AG04449 (cell line): ENCODE results near the gene SHROOM1.
A peak's percentile ranks its signal among the peaks of the same experiment; 100 is the strongest.

Experiments used
- CTCF ChIA-PET: fragments of 350-600 bp; formaldehyde crosslinking; extraction: SDS; loops from one replicate; lab custom pipeline; 2021; ENCODE audit warnings: antibody characterized with exemption; lab: Yijun Ruan, JAX
- POLR2A ChIA-PET: fragments of 400-600, 350-600 bp; formaldehyde crosslinking; extraction: SDS; loops from one replicate; lab custom pipeline; 2020; ENCODE audit warnings: antibody characterized with exemption, inconsistent platforms; lab: Yijun Ruan, JAX
- DNase-seq: peaks from one replicate; pipeline ENCODE4 v3.0.0-alpha.2; 2010; ENCODE audit warnings: low read depth, low spot score
- H3K4me3 ChIP-seq: 2 replicates; pipeline ENCODE4 v1.5.1; 2011; ENCODE audit warnings: low read depth, mild to moderate bottlenecking, control low read depth, low read length
- TF ChIP-seq, protein P1 (sequence below): IDR thresholded peaks from one replicate; pipeline ENCODE4 v1.5.1; 2011; ENCODE audit warnings: mild to moderate bottlenecking, moderate library complexity, low read length, control low read depth, inconsistent platforms; ENCODE audit not compliant: insufficient read depth; ENCODE audit errors: missing control alignments

The SHROOM1 gene

DNA sequence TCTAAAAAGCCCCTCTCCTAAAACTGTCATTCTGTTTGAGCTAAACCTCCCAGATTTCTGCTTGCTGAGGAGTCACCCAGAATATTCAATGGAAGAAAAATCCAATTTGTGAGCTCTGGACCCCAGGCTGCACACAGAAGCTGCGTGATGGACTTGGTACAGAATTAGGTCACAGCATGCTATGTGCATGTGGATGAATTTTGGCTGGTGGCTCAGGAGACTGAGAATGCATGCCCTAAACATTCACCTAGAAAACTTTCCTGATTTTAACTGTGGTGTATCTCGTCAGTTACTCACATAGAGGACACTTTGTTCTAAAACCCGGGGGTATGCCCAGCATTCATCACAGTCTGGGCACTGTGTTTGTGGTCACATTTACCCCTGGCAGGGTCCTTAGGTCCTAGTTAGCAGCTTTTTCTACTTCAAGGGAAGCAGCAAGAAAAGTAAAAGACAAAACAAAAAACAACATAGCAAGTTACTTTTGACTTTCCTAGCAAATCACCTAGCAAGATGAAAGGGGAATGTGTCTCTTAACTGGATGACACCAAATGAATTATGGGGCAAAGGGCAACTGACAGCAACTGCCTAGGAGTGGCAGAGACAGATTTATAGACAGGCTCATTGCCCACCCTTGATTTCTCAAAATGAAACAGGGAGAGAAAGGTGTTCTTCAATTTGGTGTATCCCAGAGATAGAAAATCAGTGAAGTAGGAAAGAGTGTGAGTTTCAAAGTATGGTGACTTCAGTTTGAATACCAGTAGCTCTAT lies 8.3 kb upstream of the SHROOM1 start:
- ChIA-PET CTCF (interaction anchor here (1.1 to 3.9 kb wide), 7 partner anchors 8 to 453 kb away, joined by 3 to 32 read pairs (median 4); partner anchors contain the start of genes GDF9 and UQCRQ), POLR2A (no interaction called here)
- no peak for DNase-seq
- H3K4me3 ChIP-seq = no peak overlapping the region
- TF ChIP-seq, protein P1, sequence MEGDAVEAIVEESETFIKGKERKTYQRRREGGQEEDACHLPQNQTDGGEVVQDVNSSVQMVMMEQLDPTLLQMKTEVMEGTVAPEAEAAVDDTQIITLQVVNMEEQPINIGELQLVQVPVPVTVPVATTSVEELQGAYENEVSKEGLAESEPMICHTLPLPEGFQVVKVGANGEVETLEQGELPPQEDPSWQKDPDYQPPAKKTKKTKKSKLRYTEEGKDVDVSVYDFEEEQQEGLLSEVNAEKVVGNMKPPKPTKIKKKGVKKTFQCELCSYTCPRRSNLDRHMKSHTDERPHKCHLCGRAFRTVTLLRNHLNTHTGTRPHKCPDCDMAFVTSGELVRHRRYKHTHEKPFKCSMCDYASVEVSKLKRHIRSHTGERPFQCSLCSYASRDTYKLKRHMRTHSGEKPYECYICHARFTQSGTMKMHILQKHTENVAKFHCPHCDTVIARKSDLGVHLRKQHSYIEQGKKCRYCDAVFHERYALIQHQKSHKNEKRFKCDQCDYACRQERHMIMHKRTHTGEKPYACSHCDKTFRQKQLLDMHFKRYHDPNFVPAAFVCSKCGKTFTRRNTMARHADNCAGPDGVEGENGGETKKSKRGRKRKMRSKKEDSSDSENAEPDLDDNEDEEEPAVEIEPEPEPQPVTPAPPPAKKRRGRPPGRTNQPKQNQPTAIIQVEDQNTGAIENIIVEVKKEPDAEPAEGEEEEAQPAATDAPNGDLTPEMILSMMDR = no peak

DNA sequence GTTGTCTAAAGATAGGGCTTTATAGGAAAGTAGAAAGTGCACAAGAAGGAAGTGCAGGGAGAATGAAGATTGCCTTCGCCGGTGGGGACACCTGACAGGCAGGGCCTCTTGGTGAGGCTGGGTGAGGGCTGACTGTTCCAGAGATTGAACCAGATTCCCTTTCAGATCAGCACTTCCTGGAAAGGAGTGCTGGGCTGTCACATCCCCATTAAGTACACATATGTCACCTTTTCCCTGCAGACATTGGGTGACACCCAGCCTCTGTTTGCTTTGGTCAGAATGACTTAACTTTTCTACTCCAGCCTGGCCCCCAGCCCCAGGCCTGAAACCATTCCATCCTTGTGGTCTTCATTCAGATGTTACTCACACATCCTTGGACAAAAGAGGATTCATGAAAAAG lies 7.4 kb upstream of the SHROOM1 start:
- H3K4me3 ChIP-seq = no peak overlapping the region
- ChIA-PET CTCF (interaction anchor here (2.1 kb wide), 1 partner anchor 8 kb away, joined by 6 read pairs; no protein-coding TSS in a partner anchor), POLR2A (no interaction called here)
- TF ChIP-seq, protein P1 = no peak
- DNase-seq = no peak

DNA sequence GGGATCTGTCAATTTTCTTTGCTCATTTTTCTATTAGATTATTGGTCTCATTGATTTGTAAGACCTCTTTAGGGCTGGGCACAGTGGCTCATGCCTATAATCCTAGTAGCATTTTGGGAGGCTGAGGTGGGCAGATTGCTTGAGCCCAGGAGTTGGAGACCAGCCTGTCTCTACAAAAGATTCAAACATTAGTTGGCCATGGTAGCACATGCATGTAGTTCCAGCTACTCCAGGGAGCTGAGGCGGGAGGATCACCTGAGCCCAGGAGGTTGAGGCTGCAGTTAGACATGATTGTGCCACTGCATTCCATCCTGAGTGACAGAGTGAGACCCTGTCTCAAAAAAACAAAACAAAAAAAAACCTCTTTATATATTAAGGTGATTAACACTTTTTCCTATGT lies 6.4 kb upstream of the SHROOM1 start:
- TF ChIP-seq, protein P1 = no peak
- H3K4me3 ChIP-seq = no peak overlapping the region
- CTCF ChIA-PET = interaction anchor here (0.9 to 1.2 kb wide), 2 partner anchors 17 to 23 kb away, joined by 3 read pairs; no protein-coding TSS in a partner anchor
- POLR2A ChIA-PET = no interaction called here
- DNase-seq = no peak

DNA sequence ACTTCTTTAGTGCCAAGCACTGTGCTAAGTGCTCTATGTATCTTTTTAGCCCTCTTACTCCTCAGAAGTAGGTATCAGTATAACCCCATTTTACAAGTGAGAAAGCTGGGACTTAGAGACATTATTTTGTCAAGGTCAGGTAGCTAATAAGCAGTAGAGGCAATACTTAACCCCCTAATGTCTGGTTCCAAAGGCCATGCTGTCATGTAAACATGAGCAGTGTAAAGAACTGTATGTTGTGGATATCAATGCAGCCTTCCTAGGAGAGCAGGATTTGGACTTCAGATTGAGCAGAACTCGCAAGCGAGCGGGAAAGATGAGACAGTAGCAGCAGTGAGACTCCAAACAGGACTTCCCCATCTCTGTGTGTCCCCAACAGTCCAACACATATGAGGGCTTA lies 3.6 kb upstream of the SHROOM1 start:
- ChIA-PET POLR2A (no interaction called here), CTCF (interaction anchor here (1.5 to 12.8 kb wide), 3 partner anchors 14 to 49 kb away, joined by 7 to 197 read pairs (median 14); partner anchors contain the start of gene SOWAHA)
- no peak for DNase-seq
- TF ChIP-seq, protein P1 = no peak
- H3K4me3 ChIP-seq = no peak overlapping the region

DNA sequence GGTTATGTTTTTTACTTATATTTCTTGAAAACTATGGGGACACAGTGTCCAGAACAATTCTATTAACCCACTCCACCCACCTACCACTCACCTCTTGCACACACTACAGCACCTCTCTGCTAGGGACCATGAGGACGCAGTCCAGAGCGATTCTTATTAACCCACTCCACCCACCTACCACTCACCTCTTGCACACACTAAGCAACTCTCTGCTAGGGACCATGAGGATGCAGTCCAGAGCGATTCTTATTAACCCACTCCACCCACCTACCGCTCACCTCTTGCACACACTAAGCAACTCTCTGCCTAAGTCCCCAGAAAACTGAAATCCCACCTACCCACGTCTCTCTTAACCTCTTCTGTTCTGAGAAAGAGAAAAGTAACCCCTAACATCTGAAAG lies 2.2 kb upstream of the SHROOM1 start:
- CTCF ChIA-PET = interaction anchor here (0.7 to 12.8 kb wide), 5 partner anchors 14 to 50 kb away, joined by 3 to 197 read pairs (median 14); partner anchors contain the start of genes GDF9, SOWAHA and UQCRQ
- TF ChIP-seq, protein P1 = no peak
- POLR2A ChIA-PET = no interaction called here
- DNase-seq = no peak
- no peak overlapping the region for H3K4me3 ChIP-seq

DNA sequence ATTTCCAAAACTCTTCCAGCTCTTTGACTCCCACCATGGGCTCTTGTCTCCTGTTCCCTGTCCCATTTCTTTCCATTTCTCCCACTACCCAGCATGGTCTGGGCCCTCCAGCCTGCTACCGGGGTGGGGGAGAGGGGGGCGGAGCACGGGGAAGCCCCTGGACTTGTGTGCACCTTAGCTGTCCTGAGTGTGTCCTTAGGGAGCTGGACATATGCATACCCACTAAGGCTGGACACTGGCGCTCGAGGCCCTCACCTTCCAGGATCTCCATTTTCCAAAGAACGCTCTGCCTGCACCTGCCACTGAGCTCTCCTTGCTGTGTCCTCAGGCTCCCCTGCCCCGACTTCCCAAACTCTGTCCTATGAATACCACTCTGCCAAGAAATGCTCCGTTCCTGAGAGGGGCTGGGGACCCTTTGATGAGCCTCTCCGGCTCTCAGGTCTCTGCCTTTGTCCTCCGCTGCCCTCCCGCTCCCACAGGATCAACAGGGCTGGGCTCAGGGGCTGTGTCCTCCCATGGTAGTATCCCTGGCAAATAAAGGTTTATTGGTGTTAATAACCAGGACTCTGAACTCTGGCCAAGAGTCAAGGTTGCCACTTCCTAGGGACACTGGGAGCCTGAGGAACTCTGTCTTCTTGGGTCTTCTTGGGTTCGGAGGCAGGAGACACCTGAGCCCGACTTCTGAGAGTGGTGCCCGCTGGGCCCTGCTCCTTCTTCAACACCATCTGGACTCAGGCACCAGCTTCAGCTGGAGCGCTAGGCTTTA lies 831 bp upstream of the SHROOM1 start:
- DNase-seq = no peak
- CTCF ChIA-PET = interaction anchor here (0.9 to 12.8 kb wide), 10 partner anchors 8 to 53 kb away, joined by 3 to 197 read pairs (median 6); partner anchors contain the start of genes GDF9, SOWAHA and UQCRQ
- H3K4me3 ChIP-seq = peak overlapping the region; percentile 64; the same call in 1 of the 2 replicates
- TF ChIP-seq, protein P1 = no peak
- POLR2A ChIA-PET = interaction anchor here (0.6 to 1.3 kb wide), 2 partner anchors 12 to 322 kb away, joined by 3 read pairs; no protein-coding TSS in a partner anchor
